Measurements from ENCODE around the gene VTCN1. TPM values are rescaled to one million over a fixed set of nuclear protein-coding genes. Genes with fewer than 3 reads are reported as not detected.

VTCN1 gene
- total and polyA plus RNA-seq, 2 of the 8 experiments (the other 6 are each of a cell fraction or from before 2014, with no cell fraction given) = 0.32 TPM; not detected in 1

GRCh38 chr1:117232531-117232930, 21.8 kb upstream of the VTCN1 start:
- Histone ChIP-seq H2BK20ac (ENCODE audit: low read length) (no peak overlapping the region), H4K91ac (replicated peaks; ENCODE audit: insufficient read length, low read length) (no peak overlapping the region), H3K14ac (ENCODE audit: insufficient read length) (no peak overlapping the region), H2BK120ac (replicated peaks; ENCODE audit: low read depth, low read length) (no peak overlapping the region), H3K9ac (replicated peaks in 1 of 4; ENCODE audit: extremely low read depth in 1 of 4, low read depth in 3 of 4, low read length in 3 of 4) (no peak overlapping the region), H3K23ac (ENCODE audit: insufficient read length) (no peak overlapping the region), H4K5ac (ENCODE audit: insufficient read length, low read depth, low read length) (no peak overlapping the region), H2BK15ac (ENCODE audit: low read length) (no peak overlapping the region), H3K4me1 (replicated peaks in 1 of 4; ENCODE audit: control insufficient read depth in 3 of 4, insufficient read depth in 4 of 4, low read length in 3 of 4) (0 out of 7 replicates have a peak, but pooled peaks cover 0 to 4% (median 0%) of the 10 kb centered on the region in 4 experiments), H3K18ac (ENCODE audit: extremely low read depth, low read length) (no peak overlapping the region), H3K36me3 (ENCODE audit: control insufficient read depth in 2 of 4, insufficient read depth in 4 of 4, low read length in 3 of 4) (no peaks in the 10 kb centered on the region), H4K20me1 (replicated peaks in 1 of 2; ENCODE audit: control insufficient read depth in 1 of 2, insufficient read depth in 2 of 2, low read length in 2 of 2) (no peaks in the 10 kb centered on the region), H2BK5ac (ENCODE audit: low read depth, low read length) (no peak overlapping the region), H3K27ac (ENCODE audit: low read depth, low read length) (no peak overlapping the region), H3K56ac (replicated peaks; ENCODE audit: insufficient read length, low read depth, low read length) (no peak overlapping the region), H3K4me2 (ENCODE audit: insufficient read depth in 1 of 2, low read depth in 2 of 2, low read length in 2 of 2) (no peak overlapping the region), H2AFZ (ENCODE audit: low read length) (no peak overlapping the region), H3K27me3 (replicated peaks in 1 of 4; ENCODE audit: control insufficient read depth in 3 of 4, extremely low read depth in 1 of 4, insufficient read depth in 3 of 4, low read length in 3 of 4) (no peaks in the 10 kb centered on the region), H2AK5ac (ENCODE audit: low read depth, low read length) (no peak overlapping the region), H3K79me1 (ENCODE audit: low read depth, low read length) (no peaks in the 10 kb centered on the region), H3K9me3 (ENCODE audit: insufficient read depth in 2 of 2, low read depth in 1 of 2, low read length in 1 of 2) (no peaks in the 10 kb centered on the region), H4K8ac (ENCODE audit: extremely low read depth, insufficient read depth, low read length) (no peak overlapping the region), H2BK12ac (ENCODE audit: low read depth, low read length) (no peak overlapping the region), H3K4ac (replicated peaks; ENCODE audit: insufficient read length, low read depth, low read length) (no peak overlapping the region), H3K23me2 (ENCODE audit: low read depth, low read length) (no peaks in the 10 kb centered on the region), H3K4me3 (ENCODE audit: extremely low read depth in 1 of 4, insufficient read depth in 2 of 4, low read depth in 3 of 4, low read length in 4 of 4) (no peak overlapping the region), H3K79me2 (ENCODE audit: control insufficient read depth in 1 of 2, insufficient read depth in 2 of 2, low read length in 2 of 2) (no peaks in the 10 kb centered on the region)
- FAIRE-seq (no peak), DNase-seq (ENCODE audit: low read depth in 1 of 2, low spot score in 2 of 2) (no peak)
- ChIA-PET POLR2A (ENCODE audit: partially characterized antibody) (no interaction called here), CTCF (ENCODE audit: partially characterized antibody) (interaction anchor here (0.6 to 1.3 kb wide), 2 partner anchors 52 kb away, joined by 3 to 5 read pairs; no protein-coding TSS in a partner anchor)
- 82% methylated on average over 2 of the region's 2 CpGs; no CpG with 5 or more reads in 1 of the 2 experiments for WGBS, 2 experiments (ENCODE audit: extremely low coverage in 1 of 2, insufficient coverage in 1 of 2, insufficient read length in 1 of 2, insufficient replicate concordance in 2 of 2, low coverage in 1 of 2, low lambda C conversion rate in 2 of 2, missing lambda C conversion rate in 1 of 2)
- no peak for TF ChIP-seq JUND (IDR thresholded peaks at IDR 0.05; ENCODE audit: low read length)
- no peak for TF ChIP-seq CEBPB (IDR thresholded peaks at IDR 0.05; ENCODE audit: low read depth, low read length)
- TF ChIP-seq MAFK (IDR thresholded peaks at IDR 0.05; ENCODE audit: low read depth, low read length) = no peak
- TF ChIP-seq, protein P1, sequence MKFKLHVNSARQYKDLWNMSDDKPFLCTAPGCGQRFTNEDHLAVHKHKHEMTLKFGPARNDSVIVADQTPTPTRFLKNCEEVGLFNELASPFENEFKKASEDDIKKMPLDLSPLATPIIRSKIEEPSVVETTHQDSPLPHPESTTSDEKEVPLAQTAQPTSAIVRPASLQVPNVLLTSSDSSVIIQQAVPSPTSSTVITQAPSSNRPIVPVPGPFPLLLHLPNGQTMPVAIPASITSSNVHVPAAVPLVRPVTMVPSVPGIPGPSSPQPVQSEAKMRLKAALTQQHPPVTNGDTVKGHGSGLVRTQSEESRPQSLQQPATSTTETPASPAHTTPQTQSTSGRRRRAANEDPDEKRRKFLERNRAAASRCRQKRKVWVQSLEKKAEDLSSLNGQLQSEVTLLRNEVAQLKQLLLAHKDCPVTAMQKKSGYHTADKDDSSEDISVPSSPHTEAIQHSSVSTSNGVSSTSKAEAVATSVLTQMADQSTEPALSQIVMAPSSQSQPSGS (IDR thresholded peaks at IDR 0.05; ENCODE audit: low read length) = no peak
- no peak for TF ChIP-seq SP2 (IDR thresholded peaks at IDR 0.05; ENCODE audit: low read length)
- no peak for TF ChIP-seq CTBP2 (IDR thresholded peaks at IDR 0.05; ENCODE audit: borderline replicate concordance, insufficient read depth, insufficient read length, low read length)
- no peak for TF ChIP-seq TAF7 (optimal IDR thresholded peaks at IDR 0.05; ENCODE audit: borderline replicate concordance, low read depth, low read length)
- TF ChIP-seq GABPA (IDR thresholded peaks at IDR 0.05; ENCODE audit: borderline replicate concordance, insufficient read depth, low read length) = no peak

All from H1 (cell line).